Upper lobe of right lung (tissue), 1 donor: Measurements from ENCODE around the gene ZNF346. TPM values are rescaled to one million over a fixed set of nuclear protein-coding genes. Genes with fewer than 3 reads are reported as not detected.
"Not testable (repeated sequence)": the region's sequence is repeated elsewhere in the genome, so short reads cannot be mapped to it uniquely, and the experiment has no call there.

Experiments
- ATAC-seq: fragments of 200-7000 bp; cut with Tn5 transposase; one replicate; pipeline ENCODE4 v1.9.1; 2020; ENCODE audit warnings: mild to moderate bottlenecking, moderate library complexity
- DNase-seq: peaks from one replicate; pipeline ENCODE4 v3.0.0-alpha.2; 2020
- H3K27ac ChIP-seq: fragments of 200-600 bp; one replicate; pipeline ENCODE4 v1.8.0; 2022
- H3K27me3 ChIP-seq: fragments of 200-600 bp; one replicate; pipeline ENCODE4 v1.8.0; 2022; ENCODE audit warnings: mild to moderate bottlenecking
- H3K36me3 ChIP-seq: fragments of 200-600 bp; one replicate; pipeline ENCODE4 v1.8.0; 2022
- H3K4me1 ChIP-seq: fragments of 200-600 bp; one replicate; pipeline ENCODE4 v1.8.0; 2022
- H3K4me3 ChIP-seq: fragments of 200-600 bp; one replicate; pipeline ENCODE4 v1.8.0; 2022; ENCODE audit warnings: mild to moderate bottlenecking
- H3K9me3 ChIP-seq: fragments of 200-600 bp; one replicate; pipeline ENCODE4 v1.8.0; 2022
- intact Hi-C: fragments of 100-400 bp; cut with DNase I; formaldehyde crosslinking; loops from one replicate; pipeline ENCODE4 v1.11.0; 2022
- long read RNA-seq: library from polyadenylated mRNA; unstranded; transcript quantifications from one replicate; pipeline ENCODE4 v2.0.0, GENCODE V29; 2021
- total RNA-seq: library from RNA; stranded (reverse); fragmentation: NEBNext Ultra II Directional; extraction: Animal tissue kit (Norgen Biotek cat#: 25700); gene quantifications from one replicate; pipeline ENCODE4 v1.2.1, GENCODE V29; 2021
- TF ChIP-seq, protein P1 (sequence below): fragments of 200-600 bp; IDR thresholded peaks from one replicate; pipeline ENCODE4 v1.8.0; 2022; ENCODE audit warnings: antibody characterized with exemption
- donor health status: DM: no; HTN: yes; CAD: no; lungs with severe emphysema.

ZNF346 gene, protein sequence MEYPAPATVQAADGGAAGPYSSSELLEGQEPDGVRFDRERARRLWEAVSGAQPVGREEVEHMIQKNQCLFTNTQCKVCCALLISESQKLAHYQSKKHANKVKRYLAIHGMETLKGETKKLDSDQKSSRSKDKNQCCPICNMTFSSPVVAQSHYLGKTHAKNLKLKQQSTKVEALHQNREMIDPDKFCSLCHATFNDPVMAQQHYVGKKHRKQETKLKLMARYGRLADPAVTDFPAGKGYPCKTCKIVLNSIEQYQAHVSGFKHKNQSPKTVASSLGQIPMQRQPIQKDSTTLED
- 12.9 TPM for total RNA-seq
- long read RNA-seq, transcript ZNF346-201 (7 exons, 2,314 nt), result major isoform, 8 of 19 reads
- long read RNA-seq, partial matches to known transcripts, result 0 of 19 reads
- long read RNA-seq, other reads (novel, unspliced or antisense), result 7 of 19 reads

- TF ChIP-seq, protein P1, sequence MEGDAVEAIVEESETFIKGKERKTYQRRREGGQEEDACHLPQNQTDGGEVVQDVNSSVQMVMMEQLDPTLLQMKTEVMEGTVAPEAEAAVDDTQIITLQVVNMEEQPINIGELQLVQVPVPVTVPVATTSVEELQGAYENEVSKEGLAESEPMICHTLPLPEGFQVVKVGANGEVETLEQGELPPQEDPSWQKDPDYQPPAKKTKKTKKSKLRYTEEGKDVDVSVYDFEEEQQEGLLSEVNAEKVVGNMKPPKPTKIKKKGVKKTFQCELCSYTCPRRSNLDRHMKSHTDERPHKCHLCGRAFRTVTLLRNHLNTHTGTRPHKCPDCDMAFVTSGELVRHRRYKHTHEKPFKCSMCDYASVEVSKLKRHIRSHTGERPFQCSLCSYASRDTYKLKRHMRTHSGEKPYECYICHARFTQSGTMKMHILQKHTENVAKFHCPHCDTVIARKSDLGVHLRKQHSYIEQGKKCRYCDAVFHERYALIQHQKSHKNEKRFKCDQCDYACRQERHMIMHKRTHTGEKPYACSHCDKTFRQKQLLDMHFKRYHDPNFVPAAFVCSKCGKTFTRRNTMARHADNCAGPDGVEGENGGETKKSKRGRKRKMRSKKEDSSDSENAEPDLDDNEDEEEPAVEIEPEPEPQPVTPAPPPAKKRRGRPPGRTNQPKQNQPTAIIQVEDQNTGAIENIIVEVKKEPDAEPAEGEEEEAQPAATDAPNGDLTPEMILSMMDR, result peak; percentile 63
- intact Hi-C loops, result no loop called here
- H3K4me1 ChIP-seq, result peaks cover 6% of the 10 kb centered on the region
- H3K27me3 ChIP-seq, result no peaks in the 10 kb centered on the region
- peak; percentile 94 for DNase-seq
- peak within 1 kb of the TSS; percentile 84 for H3K4me3 ChIP-seq
- peak within 1 kb of the TSS; percentile 71 for H3K27ac ChIP-seq
- H3K36me3 ChIP-seq, result no peaks in the 10 kb centered on the region
- peak; percentile 95 for ATAC-seq
- H3K9me3 ChIP-seq, result no peaks in the 10 kb centered on the region
These were observed at the start of gene ZNF346 for GRCh38 chr5:177022386-177023302. ZNF346 (plus strand) TSS chr5:177022696; CDS start chr5:177022739, 43 bp downstream.

DNA sequence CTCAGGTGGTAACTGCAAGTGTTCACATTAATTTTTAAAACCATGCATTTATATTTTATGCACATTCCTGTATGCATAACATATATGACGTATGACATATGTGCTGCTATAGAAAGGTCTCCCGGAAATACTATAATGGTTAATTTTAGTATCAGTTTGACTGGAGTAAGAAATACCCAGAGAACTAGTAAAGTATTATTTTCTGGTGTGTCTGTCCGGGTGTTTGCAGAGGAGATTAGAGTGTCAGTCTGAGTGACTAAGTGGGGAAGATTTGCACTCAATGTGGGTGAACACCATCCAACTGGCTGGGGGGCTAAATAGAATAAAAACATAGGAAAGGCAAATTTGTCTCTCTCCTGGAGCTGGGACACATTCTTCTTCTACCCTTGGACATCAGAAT is 42.8 kb upstream of the ZNF346 start:
- peaks cover 42% of the 10 kb centered on the region for H3K36me3 ChIP-seq
- TF ChIP-seq, protein P1, result no peak
- H3K27ac ChIP-seq, result no peak overlapping the region
- H3K27me3 ChIP-seq, result no peaks in the 10 kb centered on the region
- intact Hi-C loops, result no loop called here
- no peaks in the 10 kb centered on the region for H3K4me1 ChIP-seq
- DNase-seq (no peak), ATAC-seq (no peak)
- H3K4me3 ChIP-seq, result no peak overlapping the region
- no peaks in the 10 kb centered on the region for H3K9me3 ChIP-seq

DNA sequence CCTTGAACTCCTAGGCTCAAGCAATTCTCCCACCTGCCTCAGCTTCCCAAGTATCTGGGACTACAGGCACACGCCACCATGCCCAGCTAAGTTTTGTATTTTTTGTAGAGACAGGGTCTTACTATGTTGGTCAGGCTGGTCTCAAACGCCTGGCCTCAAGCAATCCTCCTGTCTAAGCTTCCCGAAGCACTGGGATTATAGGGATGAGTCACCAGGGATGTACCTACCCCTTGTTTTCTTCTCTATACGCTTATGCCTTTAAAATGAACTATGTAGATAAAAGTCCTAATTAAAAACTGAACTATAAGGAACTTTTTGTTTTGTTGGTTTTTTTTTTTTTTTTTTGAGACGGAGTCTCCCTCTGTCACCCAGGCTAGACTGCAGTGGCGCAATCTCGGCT is 41.7 kb upstream of the ZNF346 start:
- Histone ChIP-seq H3K9me3 (no peaks in the 10 kb centered on the region), H3K36me3 (peaks cover 36% of the 10 kb centered on the region), H3K4me1 (peaks cover 9% of the 10 kb centered on the region), H3K27ac (no peak overlapping the region), H3K4me3 (no peak overlapping the region), H3K27me3 (no peaks in the 10 kb centered on the region)
- intact Hi-C loops, result no loop called here
- ATAC-seq, result no peak
- TF ChIP-seq, protein P1, result no peak
- DNase-seq, result no peak

DNA sequence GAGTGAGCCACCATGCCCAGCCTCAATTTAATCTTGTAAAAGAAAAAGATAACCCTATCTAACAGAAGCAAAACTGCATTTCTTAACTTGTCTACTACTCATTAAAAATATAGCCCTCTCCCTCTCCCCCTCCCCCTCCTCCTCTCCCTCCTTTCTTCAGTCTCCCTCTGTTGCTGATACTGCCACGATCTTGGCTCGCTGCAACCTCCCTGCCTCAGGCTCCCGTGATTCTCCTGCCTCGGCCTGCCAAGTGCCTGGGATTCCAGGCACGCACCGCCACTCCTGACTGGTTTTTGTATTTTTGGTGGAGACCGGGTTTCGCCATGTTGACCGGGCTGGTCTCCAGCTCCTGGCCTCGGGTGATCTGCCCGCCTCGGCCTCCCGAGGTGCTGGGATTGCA is 39.4 kb upstream of the ZNF346 start:
- peaks cover 36% of the 10 kb centered on the region for H3K36me3 ChIP-seq
- H3K27me3 ChIP-seq, ATAC-seq, H3K27ac ChIP-seq, H3K4me3 ChIP-seq, H3K9me3 ChIP-seq, intact Hi-C loops, H3K4me1 ChIP-seq, DNase-seq: not testable (repeated sequence)

GRCh38 chr5:176983593-176983992 is 38.9 kb upstream of the ZNF346 start:
- ATAC-seq, intact Hi-C loops, H3K27me3 ChIP-seq, H3K4me1 ChIP-seq, H3K27ac ChIP-seq, DNase-seq, H3K4me3 ChIP-seq, H3K9me3 ChIP-seq: not testable (repeated sequence)
- H3K36me3 ChIP-seq, result peaks cover 36% of the 10 kb centered on the region

- H3K4me3 ChIP-seq, H3K9me3 ChIP-seq, ATAC-seq, H3K4me1 ChIP-seq, H3K27ac ChIP-seq, H3K27me3 ChIP-seq, intact Hi-C loops, DNase-seq: not testable (repeated sequence)
- peaks cover 34% of the 10 kb centered on the region for H3K36me3 ChIP-seq
These were observed 38.3 kb upstream of the ZNF346 start for GRCh38 chr5:176984176-176984575.

DNA sequence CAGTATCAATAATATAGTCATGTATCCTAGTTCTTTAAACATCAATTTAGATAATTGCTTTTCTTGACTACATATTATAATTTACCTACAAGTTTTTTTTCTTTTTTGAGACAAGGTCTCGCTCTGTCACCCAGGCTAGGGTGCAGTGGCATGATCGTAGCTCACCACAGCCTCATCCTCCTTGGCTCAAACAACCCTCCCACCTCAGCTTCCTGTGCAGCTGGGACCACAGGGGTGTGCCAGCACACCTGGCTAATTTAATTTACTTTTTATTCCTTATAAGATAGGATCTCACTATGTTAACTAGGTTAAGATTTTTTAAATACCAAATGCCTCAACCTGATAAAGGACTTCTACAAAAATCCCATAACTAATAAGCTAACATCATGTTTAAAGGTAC is 37.0 kb upstream of the ZNF346 start:
- TF ChIP-seq, protein P1, result no peak
- peaks cover 20% of the 10 kb centered on the region for H3K36me3 ChIP-seq
- no peak overlapping the region for H3K27ac ChIP-seq
- intact Hi-C loops, result no loop called here
- no peaks in the 10 kb centered on the region for H3K27me3 ChIP-seq
- ATAC-seq, result no peak
- no peak overlapping the region for H3K4me3 ChIP-seq
- peaks cover 9% of the 10 kb centered on the region for H3K4me1 ChIP-seq
- DNase-seq, result no peak
- no peaks in the 10 kb centered on the region for H3K9me3 ChIP-seq
